GM18867 (cell line): ENCODE results near the gene GPR141.

Source experiments
- ATAC-seq: cut with Tn5 transposase; IDR thresholded peaks from one replicate; pipeline ENCODE4 v1.9.1; 2021; ENCODE audit warnings: mild to moderate bottlenecking, moderate library complexity; ENCODE audit not compliant: unreplicated experiment

The GPR141 gene, protein sequence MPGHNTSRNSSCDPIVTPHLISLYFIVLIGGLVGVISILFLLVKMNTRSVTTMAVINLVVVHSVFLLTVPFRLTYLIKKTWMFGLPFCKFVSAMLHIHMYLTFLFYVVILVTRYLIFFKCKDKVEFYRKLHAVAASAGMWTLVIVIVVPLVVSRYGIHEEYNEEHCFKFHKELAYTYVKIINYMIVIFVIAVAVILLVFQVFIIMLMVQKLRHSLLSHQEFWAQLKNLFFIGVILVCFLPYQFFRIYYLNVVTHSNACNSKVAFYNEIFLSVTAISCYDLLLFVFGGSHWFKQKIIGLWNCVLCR

DNA sequence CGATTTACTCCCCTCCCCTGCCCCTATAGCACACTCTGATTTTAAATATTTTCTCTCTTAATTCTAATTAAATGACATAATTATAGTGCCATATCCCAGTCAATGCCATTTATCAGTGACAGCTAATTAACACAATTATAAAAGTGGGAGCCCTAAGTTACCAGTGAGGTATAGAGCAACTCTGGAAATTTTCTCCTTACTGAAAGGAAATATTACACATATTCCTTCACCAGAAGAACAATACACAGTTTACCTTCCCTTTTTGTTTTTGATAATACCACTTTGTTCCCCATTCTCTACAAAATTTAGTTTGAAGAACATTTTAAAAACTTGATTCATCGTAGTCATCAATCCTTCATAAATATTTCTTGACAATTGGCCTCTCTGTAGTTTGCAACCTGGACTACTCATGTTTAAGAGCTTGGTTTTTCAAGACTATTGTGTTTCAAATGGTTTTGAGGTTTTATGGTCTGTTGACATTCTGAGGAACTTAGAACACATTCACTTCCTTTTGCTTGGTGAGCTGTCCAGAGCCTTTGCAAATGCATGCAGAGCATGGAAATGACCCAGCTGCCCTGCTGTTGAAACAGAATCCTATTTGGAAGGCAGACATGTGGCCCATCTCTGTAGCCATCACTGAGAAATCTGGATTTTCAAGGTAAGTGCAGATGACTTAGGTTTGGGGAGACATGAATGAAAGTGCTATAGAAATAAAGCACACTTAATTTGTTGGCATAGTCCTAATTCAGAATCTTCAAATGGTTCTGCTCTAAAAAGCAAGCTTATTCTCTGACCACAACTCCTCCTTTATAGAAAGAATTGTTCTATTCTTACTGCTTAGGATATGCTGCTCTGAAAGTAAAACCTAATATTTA, at the start of gene GPR141:
Gene GPR141 (plus strand): TSS at position 521 of the 875 bp plus-strand sequence. CDS start 56,628 bp downstream, outside the sequence.
- peak; percentile 90 for ATAC-seq

GRCh38 chr7:37635346-37635745, 48.2 kb upstream of the GPR141 start:
- ATAC-seq, result no peak

- no peak for ATAC-seq
Measured at GRCh38 chr7:37642028-37642540, 41.5 kb upstream of the GPR141 start.

GRCh38 chr7:37643876-37644275, 39.7 kb upstream of the GPR141 start:
- no peak for ATAC-seq

GRCh38 chr7:37645282-37646050, 38.1 kb upstream of the GPR141 start:
- ATAC-seq, result no peak

GRCh38 chr7:37656913-37657530, 26.5 kb upstream of the GPR141 start:
- ATAC-seq, result peak; percentile 93

DNA sequence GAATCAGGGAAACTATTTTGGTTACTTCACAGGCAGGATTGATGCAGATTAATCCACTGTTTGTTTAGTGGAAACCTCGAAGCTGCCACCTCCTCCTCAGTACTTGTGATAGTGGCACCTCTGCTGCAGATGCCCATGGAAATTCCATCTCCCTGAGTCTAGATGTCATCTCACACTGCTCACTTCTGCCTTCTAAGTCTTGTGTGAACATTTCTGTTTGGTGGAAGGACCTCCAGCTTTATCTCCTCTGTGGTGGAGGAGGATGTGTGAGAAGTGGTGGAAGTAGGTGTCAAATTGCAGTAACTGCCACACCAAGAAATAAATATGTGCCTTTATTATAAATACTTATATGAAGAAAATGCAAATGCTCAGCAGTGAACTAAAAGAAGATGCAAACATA, 25.8 kb upstream of the GPR141 start:
- ATAC-seq, result no peak

GRCh38 chr7:37659971-37660565, 23.5 kb upstream of the GPR141 start:
- ATAC-seq, result no peak

DNA sequence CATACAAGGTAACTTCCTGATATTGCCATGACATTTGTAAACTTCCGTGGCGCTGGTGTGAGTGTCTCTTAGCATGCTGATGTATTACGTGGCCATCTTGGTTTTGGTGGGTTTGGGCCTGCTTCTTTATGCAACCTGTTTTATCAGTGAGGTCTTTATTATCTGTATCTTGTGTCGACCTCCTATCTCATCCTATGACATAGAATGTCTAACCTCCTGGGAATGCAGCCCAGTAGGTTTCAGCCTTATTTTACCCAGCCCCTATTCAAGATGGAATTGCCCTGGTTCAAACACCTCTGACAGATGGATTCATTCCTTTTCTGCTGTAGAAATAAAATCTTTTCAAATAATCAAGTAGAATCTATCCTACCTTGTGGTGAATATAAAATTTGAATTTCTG, 23.0 kb upstream of the GPR141 start:
- no peak for ATAC-seq

GRCh38 chr7:37663693-37664092, 19.9 kb upstream of the GPR141 start:
- ATAC-seq, result no peak

- ATAC-seq, result no peak
Measured at GRCh38 chr7:37665352-37666022, 18.1 kb upstream of the GPR141 start.

GRCh38 chr7:37666026-37666799, 17.4 kb upstream of the GPR141 start:
- ATAC-seq, result no peak

GRCh38 chr7:37669818-37670217, 13.7 kb upstream of the GPR141 start:
- no peak for ATAC-seq

DNA sequence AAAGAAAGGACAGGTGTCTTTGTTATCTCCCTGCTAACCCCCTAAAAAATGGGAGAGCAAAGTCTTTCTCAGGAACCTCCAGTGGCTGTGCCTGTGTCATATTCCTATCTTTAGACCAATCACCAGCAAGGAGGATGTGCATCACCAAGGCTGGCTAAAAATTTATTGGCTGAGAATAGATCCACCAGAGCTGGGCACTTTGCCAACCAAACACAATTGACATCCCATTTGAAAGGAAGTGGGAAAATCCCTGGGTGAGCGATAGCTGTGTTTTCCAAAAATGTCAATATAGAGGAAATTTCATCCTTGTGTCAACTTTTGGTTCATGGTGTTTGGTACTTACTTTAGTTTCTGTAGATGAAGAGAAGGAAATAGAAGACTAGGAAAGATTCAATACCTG, 13.1 kb upstream of the GPR141 start:
- ATAC-seq, result no peak

DNA sequence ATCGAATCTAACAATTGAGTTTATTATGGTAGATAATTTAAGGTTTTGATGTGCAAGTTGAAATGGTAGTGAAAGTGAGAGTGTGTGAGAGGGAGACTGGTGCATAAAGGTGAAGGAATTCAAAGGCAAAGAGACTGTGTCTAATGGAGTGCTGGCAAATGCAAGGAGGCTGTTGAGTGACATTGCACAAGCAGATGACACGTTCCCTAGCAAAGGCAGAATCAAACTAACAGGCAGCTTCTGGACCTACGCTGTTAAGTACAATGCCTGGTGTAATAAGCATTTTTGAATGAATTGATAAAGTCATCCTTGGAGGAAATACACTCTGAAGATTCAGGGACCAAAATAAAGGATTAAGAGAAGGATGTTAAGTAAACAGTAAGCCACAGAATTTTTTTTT, 11.7 kb upstream of the GPR141 start:
- ATAC-seq, result no peak

DNA sequence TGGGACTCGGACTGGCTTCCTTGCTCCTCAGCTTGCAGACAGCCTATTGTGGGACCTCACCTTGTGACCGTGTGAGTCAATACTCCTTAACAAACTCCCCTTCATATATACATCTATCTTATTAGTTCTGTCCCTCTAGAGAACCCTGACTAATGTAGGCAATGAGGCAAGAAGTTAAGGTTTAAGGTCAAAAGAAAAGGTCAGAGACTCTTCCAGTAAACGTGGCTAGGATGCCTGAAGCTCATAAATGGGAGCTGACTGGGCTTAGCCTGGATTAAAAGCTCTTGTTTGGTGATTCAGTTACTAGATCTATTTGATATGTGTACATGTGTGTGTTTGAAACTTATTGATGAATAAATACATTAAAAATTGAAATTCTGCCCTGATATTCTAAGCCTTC, 10.6 kb upstream of the GPR141 start:
- no peak for ATAC-seq

DNA sequence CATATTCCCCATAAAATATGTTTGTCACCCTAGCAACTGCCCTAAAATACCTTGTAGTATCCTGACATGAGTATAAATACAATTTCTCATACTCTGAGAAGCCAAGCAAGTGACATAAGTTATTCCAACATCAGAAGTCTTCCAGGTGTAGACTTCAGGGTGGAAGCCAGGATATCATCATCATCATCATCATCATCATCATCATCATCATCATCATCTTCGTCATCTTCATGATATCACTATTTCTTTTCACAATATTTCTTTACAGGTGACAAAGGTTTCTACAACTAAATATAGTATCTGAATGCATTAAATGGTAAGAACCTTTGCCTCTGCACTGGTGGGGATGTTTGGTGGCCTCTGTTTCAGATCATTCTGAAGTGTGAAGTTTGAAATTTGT, 10.0 kb upstream of the GPR141 start:
- ATAC-seq, result no peak

GRCh38 chr7:37674531-37674930, 9.0 kb upstream of the GPR141 start:
- no peak for ATAC-seq

DNA sequence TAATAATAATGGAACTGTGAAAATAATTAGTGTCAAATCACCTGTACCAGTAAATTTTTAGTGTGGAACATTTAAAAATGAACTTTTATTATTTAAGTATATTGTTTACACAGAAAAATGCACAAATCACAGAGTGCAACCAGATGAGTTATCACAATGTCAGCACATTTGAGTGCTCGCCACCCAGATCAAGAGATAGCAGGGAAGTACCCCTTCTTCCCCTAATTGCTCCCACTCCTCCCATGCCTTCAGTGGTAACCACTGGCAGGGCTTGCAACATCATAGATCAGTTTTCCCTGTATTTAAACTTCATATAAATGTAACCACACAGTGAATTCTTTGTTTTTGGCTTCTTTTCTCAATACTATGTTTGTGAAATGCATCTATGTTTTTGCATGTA, 7.8 kb upstream of the GPR141 start:
- ATAC-seq, result no peak
